Large intestine (tissue), 3 donors: Measurements from ENCODE around the gene BHLHA15. TPM values are rescaled to one million over a fixed set of nuclear protein-coding genes. Genes with fewer than 3 reads are reported as not detected.

Source experiments
- DNase-seq, 2 donors: peaks; one replicate each; pipeline versions ENCODE4 v3.0.0 to v3.0.0-alpha.2; 2013
- H3K27ac ChIP-seq: one replicate; pipeline ENCODE4 v1.5.1; 2013; ENCODE audit warnings: low read length
- H3K27me3 ChIP-seq: 2 replicates; pipeline ENCODE4 v1.6.1; 2013; ENCODE audit warnings: low read length; ENCODE audit not compliant: control insufficient read depth, insufficient read depth
- H3K36me3 ChIP-seq: 2 replicates; pipeline ENCODE4 v1.6.1; 2013; ENCODE audit warnings: low read length; ENCODE audit not compliant: control insufficient read depth, insufficient read depth
- H3K4me1 ChIP-seq: one replicate; pipeline ENCODE4 v1.6.1; 2013; ENCODE audit warnings: low read length; ENCODE audit not compliant: control insufficient read depth, insufficient read depth
- H3K4me3 ChIP-seq: one replicate; pipeline ENCODE4 v1.5.1; 2013; ENCODE audit warnings: low read length
- H3K9me3 ChIP-seq: one replicate; pipeline ENCODE4 v1.6.1; 2013; ENCODE audit warnings: mild to moderate bottlenecking, low read depth, low read length, moderate library complexity; ENCODE audit not compliant: control insufficient read depth
- WGBS: methylation state at CpG from one replicate; pipeline ENCODE4 v1.1.5; 2013; ENCODE audit warnings: low lambda C conversion rate; ENCODE audit not compliant: insufficient coverage; 5-methylcytosine and 5-hydroxymethylcytosine counted together
- polyA plus RNA-seq: library from polyadenylated mRNA; unstranded; fragments of 120-200 nt; gene quantifications from one replicate; pipeline ENCODE4 v1.2.1, GENCODE V29; 2013

BHLHA15 gene
- polyA plus RNA-seq, 1 donor: 0.60 TPM

DNA sequence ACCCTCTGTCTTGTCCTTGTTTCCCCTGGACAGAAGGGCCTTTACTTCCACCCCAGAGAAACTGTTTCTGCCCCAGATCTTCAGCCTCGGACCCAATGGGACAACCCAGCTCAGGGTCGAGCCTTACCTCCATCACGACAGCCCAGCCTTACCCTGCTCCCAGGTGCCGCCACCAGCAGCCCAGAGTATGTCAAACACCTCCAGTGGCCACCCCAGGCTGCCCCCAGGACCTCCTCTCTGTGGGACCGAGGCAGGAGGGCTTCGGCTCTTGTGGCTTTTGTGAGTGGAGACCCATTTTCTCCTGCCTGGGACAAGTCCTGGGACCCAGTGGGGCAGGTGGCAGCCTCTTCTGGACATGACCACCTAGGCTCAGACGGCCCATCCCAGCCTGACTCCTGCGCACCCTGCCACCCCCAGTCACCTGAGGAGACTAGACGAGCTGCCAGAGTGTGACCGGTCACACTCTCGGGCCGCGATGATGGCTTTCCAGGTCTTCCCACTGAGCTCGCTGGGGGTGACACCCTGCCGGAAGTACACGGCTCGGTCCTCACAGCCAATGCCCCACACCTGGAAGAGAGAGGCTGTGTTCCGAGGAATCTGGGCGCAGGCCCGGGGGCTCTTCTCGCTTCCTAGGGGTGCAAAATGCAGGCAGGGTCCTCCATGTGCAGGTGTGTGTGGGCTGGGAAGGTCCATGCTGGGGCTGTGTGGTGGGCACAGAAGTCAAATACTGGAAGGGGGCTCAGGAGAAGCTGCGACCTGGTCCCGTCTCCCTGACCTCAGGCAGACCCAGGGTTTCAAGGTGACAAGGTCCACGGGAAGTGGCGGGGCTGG is 25.3 kb downstream of the BHLHA15 start:
- DNase-seq: no peak
- Histone ChIP-seq H3K36me3 (peaks cover 25% of the 10 kb centered on the region), H3K4me3 (no peak overlapping the region), H3K27ac (no peak overlapping the region), H3K4me1 (no peaks in the 10 kb centered on the region), H3K27me3 (no peaks in the 10 kb centered on the region), H3K9me3 (no peaks in the 10 kb centered on the region)
- no CpG with 5 or more reads among the region's 25 CpGs for WGBS

- WGBS: no CpG with 5 or more reads among the region's 4 CpGs
- Histone ChIP-seq H3K9me3 (no peaks in the 10 kb centered on the region), H3K27me3 (no peaks in the 10 kb centered on the region), H3K27ac (no peak overlapping the region), H3K4me1 (no peaks in the 10 kb centered on the region), H3K4me3 (no peak overlapping the region), H3K36me3 (peaks cover 25% of the 10 kb centered on the region)
- DNase-seq: no peak
Measured at GRCh38 chr7:98238076-98238475, 26.8 kb downstream of the BHLHA15 start.

- H3K4me1 ChIP-seq: no peaks in the 10 kb centered on the region
- H3K27me3 ChIP-seq: no peaks in the 10 kb centered on the region
- no CpG with 5 or more reads among the region's 9 CpGs for WGBS
- DNase-seq: no peak
- H3K4me3 ChIP-seq: no peak overlapping the region
- H3K36me3 ChIP-seq: peaks cover 24% of the 10 kb centered on the region
- H3K9me3 ChIP-seq: no peaks in the 10 kb centered on the region
- H3K27ac ChIP-seq: no peak overlapping the region
Measured at GRCh38 chr7:98238976-98239375, 27.7 kb downstream of the BHLHA15 start.

DNA sequence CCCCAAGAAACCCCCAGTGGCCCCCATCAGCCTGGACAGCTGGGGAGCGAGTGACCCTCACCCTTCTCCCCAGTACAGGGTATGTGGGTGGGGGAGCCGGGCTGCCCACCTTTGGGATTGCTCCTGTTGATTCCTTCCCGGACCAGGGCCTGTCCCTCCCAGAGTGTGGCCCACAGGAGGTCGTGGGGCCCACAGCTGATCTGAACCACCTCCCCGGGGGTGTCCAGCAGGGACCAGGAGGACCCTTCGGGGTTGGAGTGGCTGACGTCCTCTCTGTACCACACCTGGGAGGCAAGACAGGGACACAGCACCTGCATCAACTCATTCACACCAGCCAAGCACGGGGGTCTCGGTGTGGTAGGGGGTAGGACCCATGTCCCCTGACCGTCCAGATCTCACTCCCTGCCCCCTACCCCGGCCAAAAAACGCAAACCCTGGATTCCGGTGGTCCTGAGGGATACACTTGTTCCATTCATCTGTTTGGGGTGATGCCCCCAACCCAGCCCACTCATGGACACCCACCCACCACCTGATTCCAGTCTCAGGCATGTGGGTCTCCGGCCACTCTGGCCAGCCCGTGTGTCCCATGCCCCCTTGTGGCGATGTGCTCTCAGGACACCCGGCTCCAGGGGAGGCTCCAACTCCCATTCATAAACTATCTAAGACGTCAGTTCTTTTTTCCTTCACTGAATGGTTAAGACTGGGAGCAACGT is 29.9 kb downstream of the BHLHA15 start:
- Histone ChIP-seq H3K36me3 (peaks cover 25% of the 10 kb centered on the region), H3K4me1 (no peaks in the 10 kb centered on the region), H3K27me3 (no peaks in the 10 kb centered on the region), H3K4me3 (no peak overlapping the region), H3K27ac (no peak overlapping the region), H3K9me3 (no peaks in the 10 kb centered on the region)
- no CpG with 5 or more reads among the region's 19 CpGs for WGBS
- peak in 1 of 2 donors; percentile 25 for DNase-seq

DNA sequence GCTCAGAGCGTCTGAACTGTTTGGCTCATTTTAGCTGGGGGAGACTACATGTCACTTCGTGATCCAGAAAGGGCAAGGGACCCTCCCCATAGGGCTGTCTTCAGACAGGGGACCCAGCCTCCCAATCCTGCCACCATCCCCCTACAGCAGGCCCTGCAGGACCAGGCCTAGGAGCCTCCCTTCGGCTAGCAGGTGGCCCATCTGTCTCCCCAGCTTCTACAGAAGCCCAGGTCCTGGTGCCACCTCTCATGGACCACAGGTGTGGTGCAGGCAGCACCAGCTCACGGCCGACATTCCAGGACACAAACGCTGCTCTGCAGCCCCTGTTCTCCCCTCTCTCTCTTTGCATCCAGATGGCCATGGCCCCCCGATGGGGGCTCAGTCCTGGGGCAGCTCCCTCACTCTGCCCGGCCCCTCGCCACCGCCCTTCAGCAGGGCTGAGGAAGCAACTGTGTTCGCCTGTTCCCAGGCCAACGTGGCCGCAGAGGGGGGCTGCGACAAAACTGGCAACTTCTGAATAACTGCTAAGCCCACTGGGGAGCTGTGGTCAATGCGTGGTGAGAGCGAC is 30.5 kb downstream of the BHLHA15 start:
- Histone ChIP-seq H3K4me1 (no peaks in the 10 kb centered on the region), H3K27ac (no peak overlapping the region), H3K9me3 (no peaks in the 10 kb centered on the region), H3K36me3 (peaks cover 22% of the 10 kb centered on the region), H3K27me3 (no peaks in the 10 kb centered on the region), H3K4me3 (no peak overlapping the region)
- no CpG with 5 or more reads among the region's 16 CpGs for WGBS
- DNase-seq: no peak

DNA sequence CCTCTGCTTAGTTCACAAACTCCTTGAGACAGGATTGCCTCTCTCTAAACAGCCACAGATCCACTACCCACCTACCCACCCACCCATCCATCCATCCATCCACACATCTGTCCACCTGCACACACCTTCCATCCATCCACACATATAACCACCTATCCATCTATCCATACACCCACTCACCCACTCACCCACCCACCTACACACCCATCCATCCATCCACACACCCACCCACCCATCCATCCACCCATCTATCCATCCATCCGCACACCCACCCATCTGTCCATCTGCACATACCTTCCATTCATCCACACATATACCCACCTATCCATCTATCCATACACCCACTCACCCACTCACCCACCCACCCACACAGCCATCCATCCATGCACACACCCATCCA is 31.1 kb downstream of the BHLHA15 start:
- H3K9me3 ChIP-seq: no peaks in the 10 kb centered on the region
- no peak overlapping the region for H3K4me3 ChIP-seq
- no peak for DNase-seq
- H3K4me1 ChIP-seq: no peaks in the 10 kb centered on the region
- H3K27ac ChIP-seq: no peak overlapping the region
- WGBS: no CpG with 5 or more reads among the region's 1 CpG
- H3K36me3 ChIP-seq: peaks cover 22% of the 10 kb centered on the region
- H3K27me3 ChIP-seq: no peaks in the 10 kb centered on the region

DNA sequence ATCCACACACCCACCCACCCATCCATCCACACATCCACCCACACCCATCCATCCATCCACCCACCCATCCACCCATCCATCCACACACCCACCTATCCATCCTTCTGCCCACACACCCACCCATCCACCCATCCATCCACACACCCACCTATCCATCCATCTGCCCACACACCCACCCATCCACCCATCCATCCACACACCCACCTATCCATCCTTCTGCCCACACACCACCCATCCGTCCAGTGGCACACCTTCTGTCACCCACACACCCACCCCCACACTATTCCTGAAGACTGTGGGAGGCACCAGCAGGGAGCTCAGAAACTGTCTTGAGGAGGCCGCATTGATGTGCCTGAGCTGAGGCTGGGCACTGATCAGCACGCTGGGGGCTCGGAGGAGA is 31.7 kb downstream of the BHLHA15 start:
- no CpG with 5 or more reads among the region's 4 CpGs for WGBS
- no peak overlapping the region for H3K4me3 ChIP-seq
- no peaks in the 10 kb centered on the region for H3K9me3 ChIP-seq
- H3K27me3 ChIP-seq: no peaks in the 10 kb centered on the region
- H3K4me1 ChIP-seq: no peaks in the 10 kb centered on the region
- H3K27ac ChIP-seq: no peak overlapping the region
- peaks cover 22% of the 10 kb centered on the region for H3K36me3 ChIP-seq
- no peak for DNase-seq

- no CpG with 5 or more reads among the region's 14 CpGs for WGBS
- no peaks in the 10 kb centered on the region for H3K27me3 ChIP-seq
- H3K27ac ChIP-seq: no peak overlapping the region
- no peak overlapping the region for H3K4me3 ChIP-seq
- peaks cover 11% of the 10 kb centered on the region for H3K36me3 ChIP-seq
- H3K4me1 ChIP-seq: no peaks in the 10 kb centered on the region
- DNase-seq: no peak
- no peaks in the 10 kb centered on the region for H3K9me3 ChIP-seq
Measured at GRCh38 chr7:98244871-98245270, 33.6 kb downstream of the BHLHA15 start.

GRCh38 chr7:98248156-98248555 is 36.9 kb downstream of the BHLHA15 start:
- Histone ChIP-seq H3K27me3 (no peaks in the 10 kb centered on the region), H3K27ac (no peak overlapping the region), H3K4me3 (no peak overlapping the region), H3K36me3 (peaks cover 6% of the 10 kb centered on the region), H3K4me1 (peaks cover 16% of the 10 kb centered on the region), H3K9me3 (no peaks in the 10 kb centered on the region)
- DNase-seq: no peak
- no CpG with 5 or more reads among the region's 12 CpGs for WGBS

GRCh38 chr7:98249106-98249505 is 37.9 kb downstream of the BHLHA15 start:
- no CpG with 5 or more reads among the region's 6 CpGs for WGBS
- Histone ChIP-seq H3K27ac (no peak overlapping the region), H3K36me3 (peaks cover 3% of the 10 kb centered on the region), H3K27me3 (no peaks in the 10 kb centered on the region), H3K4me1 (peaks cover 16% of the 10 kb centered on the region), H3K9me3 (no peaks in the 10 kb centered on the region), H3K4me3 (no peak overlapping the region)
- no peak for DNase-seq
